Activated CD4-positive, alpha-beta T cell treated with anti-CD3 and anti-CD28 coated beads, Interleukin-10, Interleukin-2, amounts not matched to agents 100 ng/mL and 50 ng/mL, durations not matched to agents 16 hours and 8 hours (primary cell): ENCODE results near the gene HTR1D.
A peak's percentile ranks its signal among the peaks of the same experiment; 100 is the strongest.
"Not testable (repeated sequence)": the region's sequence is repeated elsewhere in the genome, so short reads cannot be mapped to it uniquely, and the experiment has no call there.

Source experiments
- DNase-seq: peaks from one replicate; pipeline ENCODE4 v3.0.0-alpha.2; 2020

Gene HTR1D

DNA sequence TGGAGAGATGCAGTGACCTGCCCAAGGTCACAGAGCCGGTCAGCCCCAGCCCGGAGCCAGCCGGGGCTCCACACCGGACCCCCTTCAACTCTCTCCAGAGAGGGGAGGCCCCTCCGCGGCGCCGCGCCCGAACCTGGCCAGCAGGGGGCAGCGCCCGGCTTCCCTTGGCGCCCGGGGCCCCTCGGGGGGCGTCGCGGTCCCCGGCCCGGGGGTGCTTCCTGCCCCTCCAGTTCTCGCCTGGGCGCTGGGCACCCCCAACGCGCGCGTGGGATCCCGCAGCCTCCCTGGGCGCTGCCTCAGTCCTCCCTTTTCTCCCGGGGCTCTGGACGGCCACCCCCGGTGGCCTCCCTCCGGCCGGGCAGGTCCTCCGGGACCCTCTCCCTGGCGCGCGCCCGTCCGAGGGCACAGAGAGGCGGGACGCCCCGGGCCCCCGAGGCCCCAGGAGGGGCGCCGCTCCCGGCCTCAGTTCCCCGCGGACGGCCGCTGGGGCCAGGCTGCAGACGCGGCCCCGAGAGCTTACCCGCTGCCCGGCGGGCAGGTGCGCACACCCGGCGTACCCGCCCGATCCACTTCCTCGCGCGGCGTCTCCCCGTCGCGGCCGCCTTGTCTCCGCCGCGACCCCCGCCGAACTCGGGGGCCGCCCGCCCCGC is 406 bp downstream of the HTR1D start:
- DNase-seq, result peak; percentile 11

DNA sequence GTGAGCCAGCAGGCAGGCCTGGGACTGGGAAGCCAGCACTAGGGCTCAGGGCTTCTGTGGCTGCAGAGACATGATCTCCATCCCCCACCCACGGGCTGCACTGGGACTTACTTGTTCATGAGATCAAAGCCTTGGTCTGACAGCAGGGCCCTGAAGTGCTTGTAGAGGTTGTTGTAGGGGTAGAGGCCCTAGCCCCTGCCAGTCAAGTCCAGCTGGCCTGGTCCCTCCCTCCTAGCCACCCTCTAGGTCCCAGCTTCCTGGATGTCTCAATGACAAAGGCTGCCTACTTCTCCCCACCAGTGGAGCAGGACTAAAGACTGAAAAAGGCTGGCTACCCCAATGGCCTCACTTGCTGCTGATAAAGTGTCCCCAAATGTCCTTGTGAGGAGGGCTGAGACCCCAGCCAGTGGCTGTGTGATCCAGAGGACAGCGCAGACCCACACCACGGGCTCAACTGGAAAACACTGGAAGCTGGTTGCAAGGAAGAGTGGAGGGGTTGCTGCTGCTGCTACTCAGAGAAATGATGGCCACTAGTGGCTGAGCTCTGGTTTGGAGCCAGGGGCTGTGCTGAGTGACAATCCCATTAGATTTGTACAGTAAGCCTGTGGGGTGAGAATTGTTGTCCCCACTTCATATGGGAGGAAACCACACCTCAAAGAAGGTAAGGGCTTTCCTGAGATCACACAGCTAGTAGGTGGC is 1.4 kb downstream of the HTR1D start:
- DNase-seq, result no peak

DNA sequence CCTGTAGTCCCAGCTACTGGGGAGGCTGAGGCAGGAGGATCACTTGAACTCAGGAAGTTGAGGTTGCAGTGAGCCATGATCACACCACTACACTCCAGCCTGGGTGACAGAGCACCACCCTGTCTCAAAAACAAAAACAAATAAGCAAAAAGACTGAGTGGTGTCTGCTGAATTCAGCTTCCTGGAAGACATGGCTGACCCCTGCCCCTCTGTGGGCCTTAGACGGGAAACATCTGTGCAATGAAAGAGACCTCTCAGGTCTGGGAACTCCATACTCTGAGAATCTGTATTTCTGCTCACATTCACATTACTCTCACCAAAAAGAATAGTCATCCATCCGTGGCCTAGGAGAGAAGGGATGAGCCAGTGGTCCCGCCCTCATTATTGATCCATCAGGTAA is 2.0 kb downstream of the HTR1D start:
- no peak for DNase-seq

DNA sequence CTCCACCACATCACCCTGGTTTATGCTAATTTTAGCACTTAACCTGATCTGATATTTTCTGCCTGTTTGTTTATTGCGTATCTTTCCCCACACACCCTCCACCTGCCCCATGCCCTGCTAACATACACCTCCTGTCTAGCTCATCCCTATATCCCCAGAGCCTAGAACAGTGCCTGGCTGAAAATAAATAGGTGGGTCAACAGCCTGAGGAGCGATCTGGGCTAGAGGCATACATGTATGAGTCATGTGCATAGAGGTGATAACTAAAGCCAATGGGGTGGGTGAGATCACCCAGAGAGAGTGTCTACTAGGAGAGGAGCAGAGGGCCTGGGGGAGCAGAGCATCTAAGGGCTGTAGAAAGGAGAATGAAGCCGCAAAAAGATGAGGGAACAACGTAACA is 2.7 kb downstream of the HTR1D start:
- no peak for DNase-seq

DNA sequence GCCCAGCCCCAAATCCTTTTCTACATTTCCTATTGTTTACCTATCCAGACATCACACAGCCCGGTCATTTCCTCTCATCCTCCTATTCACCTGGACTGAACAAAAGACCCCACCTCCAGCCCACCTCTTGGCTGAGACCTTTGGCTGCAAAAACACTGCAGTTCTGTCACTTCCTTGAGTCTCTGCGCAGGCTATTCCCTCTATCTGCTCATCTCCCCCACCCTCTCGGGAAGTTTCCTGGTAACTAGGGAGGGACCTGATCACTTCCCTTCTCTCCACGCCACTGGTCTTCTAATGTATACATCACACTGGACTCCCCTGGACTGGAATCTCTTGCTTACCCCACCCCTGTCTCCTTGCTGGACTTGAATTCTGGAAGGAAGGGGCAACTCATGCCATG is 5.3 kb downstream of the HTR1D start:
- no peak for DNase-seq

DNA sequence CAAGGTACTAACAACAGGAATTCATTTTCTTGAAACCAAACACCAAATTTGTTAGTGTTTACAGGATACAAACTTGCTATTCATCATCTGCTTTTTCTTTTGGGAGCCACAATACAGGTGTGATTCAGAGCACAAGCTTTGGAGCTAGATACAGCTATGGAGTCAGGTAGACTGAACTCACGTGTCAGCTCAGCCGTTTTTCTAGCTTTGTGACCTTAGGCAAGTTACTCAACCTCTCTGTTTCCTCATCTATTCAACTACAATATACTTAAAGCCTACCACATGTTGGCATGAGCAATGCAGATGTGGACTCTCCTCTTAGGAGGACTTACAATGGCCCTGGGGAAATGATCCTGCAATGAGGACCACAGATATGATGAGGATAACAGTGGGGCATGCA is 6.3 kb downstream of the HTR1D start:
- DNase-seq, result no peak

DNA sequence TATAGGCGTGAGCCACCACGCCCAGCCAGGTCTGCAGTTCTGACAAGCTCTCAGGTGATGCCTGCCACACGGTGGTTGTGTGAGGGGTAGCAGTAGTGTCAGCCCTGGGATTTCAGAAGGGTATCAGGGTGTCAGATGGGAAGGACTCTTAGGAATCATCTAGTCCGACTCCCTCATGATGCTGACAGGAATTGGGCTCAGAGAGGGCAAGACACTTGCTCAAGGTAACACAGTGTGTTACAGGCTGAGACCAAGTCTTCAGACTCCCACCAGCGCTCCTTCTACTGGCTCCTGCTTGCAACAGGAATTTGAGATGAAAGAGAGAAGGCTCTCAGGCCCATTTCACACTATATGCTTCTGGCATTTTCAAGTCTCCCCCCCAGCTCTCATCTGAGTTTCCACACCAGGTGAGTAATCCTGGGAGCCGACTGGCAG is 6.9 kb downstream of the HTR1D start:
- DNase-seq, result no peak

DNA sequence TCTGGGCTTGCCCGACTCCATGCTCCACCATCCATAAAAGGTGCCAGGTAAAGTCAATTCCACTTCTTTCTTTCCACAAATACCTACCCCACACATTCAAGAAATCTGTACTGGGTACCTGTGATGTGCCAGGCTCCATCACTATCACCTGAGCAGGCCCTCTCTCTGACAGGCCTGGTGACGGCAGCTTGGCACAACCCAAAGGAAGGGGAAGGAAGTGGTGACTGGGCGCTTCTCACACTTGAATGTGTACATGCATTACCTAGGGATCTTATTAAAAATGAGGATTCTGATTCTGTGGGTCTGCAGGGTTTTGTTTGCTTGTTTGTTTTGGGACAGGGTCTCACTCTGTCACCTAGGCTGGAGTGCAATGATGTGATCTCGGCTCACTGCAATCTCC is 7.5 kb downstream of the HTR1D start:
- DNase-seq, result no peak

DNA sequence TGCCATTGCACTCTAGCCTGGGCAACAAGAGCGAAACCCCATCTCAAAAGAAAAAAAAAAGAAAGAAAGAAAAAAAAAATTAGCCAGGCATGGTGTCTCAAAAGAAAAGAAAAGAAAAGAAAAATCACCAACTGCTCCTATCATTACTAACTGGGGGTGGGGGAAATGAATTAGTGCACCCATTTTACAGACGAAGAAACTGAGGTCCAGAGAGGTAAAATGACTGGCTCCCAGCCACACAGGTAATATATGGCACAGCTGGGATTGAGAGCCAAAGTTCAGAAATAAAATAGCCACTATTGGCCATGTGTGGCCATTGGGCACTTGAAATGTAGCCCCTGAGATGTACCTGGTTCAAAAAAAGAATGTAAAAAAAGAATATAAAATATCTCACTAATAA is 8.8 kb downstream of the HTR1D start:
- no peak for DNase-seq

DNA sequence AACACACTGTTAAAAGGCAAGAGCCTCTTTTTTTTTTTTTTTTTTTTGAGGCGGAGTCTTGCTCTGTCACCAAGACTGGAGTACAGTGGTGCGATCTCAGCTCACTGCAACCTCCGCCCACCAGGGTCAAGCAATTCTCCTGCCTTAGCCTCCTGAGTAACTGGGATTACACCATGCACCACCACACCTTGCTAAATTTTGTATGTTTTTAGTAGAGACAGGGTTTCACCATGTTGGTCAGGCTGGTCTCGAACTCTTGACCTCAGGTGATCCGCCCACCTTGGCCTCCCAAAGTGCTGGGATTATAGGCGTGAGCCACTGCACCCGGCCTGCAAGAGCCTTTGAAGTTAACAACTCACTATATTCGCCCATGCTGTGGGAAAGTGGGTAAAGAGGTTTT is 9.6 kb downstream of the HTR1D start:
- DNase-seq, result not testable (repeated sequence)

DNA sequence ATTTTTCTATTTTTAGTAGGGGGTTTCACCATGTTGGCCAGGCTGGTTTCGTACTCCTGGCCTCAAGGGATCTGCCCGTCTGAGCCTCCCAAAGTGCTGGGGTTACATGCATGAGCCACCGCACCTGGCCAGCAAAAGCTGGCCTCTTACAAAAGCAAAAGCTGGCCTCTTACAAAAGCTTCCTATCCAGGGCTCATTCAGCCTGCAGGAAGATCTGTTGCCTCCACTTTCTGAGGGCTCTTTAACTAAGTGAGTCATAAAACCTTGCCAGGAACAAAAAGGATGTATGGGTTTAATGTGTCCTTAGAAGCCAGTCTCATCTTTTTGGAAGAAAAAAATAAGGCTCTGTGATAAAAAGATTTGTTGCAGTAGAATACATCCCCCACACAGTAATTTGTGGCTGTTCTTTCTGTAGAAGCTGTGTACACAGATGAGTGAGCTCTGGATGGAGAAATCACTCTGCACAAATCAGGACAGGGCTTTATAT is 15.0 kb downstream of the HTR1D start:
- DNase-seq, result no peak

DNA sequence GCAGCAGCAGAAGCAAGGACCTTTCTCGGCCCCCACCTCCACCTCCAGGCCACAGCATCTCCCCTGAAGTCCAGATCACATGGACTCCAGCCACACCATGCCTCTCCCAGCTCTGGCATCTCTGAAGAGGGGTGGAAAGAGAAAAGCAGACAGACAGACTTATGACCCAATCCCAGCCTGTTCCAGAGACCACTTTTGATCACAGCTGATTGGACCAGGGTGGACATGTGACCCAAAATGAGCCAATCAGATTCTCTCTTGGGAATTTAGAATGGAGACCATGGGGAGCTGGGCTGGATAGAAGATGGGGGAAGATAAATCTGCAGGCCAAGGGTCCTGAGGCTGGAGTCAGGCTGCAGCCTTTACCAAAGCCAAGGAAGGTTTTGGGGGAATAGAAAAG is 16.4 kb downstream of the HTR1D start:
- DNase-seq, result no peak

DNA sequence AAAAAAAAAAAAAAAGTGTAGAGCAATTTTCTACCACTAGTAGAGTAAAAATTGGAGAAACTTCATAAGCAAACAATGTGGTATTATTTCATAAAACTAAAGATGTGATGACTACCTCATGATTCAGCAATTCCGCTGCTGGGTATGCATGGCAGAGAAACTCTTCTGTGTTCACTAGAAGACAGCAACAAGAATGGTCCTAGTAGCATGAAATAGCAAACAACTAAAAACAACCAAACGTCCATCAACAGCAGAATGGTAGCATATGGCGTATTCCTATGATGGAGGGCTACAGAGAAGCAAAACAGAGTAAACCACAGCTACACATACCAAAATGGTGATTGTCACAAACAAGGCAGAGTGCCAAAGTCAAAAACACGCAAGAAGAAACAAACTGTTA is 18.9 kb downstream of the HTR1D start:
- no peak for DNase-seq

DNA sequence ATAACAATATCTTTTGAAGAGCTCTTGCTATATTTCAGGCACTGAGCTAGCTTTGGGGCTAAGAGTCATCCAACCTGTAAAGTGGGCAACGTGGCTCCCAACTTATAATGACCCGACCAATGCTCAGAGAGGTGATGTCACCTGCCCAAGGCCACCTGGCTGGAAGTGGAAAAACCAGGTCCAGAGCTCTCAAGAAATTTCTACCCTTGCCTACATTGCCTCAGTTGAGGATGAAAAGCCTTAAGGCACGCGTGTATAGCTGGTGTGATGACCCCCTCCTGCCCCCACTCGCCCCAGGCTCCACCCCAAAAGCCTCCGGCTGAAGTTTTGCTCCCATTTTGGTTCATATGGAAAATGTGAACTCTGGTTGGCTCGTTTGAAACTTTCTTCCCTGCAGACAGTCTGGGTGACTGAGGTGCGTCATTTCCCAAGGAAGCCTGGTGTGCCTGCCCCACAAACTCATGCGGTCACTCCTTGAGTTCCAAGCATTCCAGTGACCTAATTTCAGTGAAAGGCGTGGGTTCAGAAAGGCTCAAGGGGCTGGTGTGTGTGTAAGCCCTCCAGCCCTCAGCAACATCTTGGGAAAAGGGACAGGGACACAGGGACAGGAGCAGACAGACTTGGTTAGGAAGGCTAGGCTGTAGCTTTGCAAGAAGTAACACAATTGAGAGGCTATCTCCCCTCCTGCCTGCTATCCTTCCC is 20.5 kb downstream of the HTR1D start:
- no peak for DNase-seq

DNA sequence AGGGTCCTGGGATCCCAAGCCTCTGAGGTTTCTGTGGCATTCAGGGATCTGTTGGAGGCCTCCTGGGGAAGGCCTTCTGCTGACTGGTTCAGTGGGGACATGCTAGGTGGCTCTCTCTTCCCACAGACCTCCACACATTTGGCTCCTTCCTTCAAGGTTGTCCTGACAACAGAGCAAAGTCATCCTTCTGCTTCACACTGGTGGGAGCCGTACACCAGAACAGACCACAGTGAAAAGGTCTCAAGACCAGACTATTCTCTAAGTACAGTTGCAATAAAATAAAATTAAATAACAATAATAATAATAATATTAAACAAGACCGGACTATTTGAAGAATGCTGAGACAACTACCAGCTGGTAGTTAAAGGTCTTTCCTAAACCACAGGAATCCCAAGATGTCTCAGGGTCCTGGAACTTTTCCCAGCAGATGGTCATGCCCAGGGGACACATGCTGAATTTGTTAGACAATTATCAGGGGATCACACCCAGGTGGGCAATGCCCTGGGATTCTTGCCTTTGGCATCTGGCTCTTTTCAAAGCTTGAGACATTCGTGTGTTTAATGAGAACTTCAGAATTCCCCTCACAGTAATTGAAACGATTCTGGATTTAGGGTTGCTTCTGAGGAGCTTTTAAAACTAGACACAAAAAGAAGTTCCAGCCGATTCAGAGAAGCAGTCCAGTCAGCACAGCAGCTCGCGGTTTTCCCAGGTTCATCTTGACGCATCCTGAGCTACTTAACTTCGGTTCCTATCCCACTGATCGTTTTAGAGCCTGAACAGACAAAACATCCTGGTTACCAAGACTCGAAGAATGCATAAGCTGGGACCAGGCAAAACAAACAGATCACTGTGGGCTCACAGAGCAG is 22.9 kb downstream of the HTR1D start:
- DNase-seq, result no peak

DNA sequence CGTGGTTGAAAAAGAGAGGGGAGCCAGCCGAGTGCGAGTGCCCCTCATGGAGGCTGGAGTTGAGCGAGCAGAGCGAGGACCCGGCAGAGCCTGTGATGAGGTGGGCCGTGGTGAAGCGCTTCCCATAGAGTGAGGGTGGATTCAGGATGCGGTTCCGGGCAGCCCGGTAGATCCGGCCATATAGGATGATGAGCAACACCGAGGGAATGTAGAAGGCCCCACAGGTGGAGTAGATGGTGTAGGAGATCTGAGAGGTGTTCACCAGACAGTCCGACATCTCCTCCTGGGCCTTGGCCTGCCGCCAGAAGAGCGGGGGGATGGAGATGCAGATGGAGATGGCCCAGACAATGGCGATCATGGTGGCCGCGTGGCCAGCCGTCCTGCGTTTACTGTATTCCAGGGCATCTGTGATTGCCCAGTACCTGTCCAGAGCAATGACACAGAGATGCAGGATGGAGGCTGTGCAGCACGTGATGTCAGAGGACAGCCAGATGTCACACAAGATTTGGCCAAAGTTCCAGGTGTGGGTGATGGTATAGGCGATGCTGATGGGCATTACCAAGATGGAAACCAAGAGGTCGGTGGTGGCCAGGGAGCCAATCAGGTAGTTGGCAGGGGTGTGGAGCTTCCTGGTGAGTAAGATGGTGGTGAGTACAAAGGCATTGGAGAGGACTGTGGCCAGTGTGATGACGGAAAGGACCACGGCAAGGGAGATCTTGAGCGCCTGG is 23.7 kb downstream of the HTR1D start:
- no peak for DNase-seq

DNA sequence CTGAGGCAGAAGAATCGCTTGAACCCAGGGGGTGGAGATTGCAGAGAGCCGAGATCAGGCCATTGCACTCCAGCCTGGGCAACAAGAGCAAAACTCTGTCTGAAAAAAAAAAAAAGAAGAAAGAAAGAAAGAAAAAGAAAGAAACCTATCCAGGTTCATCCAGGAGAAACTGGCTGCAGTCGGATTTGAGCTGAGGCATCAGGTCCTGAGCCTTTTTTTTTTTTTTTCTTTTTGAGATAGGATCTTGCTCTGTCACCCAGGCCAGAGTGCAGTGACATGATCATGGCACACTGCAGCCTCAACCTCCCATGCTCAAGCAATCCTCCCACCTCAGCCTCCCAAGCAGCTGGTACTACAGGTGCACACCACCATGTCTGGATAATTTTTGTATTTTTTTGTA is 26.1 kb downstream of the HTR1D start:
- no peak for DNase-seq

DNA sequence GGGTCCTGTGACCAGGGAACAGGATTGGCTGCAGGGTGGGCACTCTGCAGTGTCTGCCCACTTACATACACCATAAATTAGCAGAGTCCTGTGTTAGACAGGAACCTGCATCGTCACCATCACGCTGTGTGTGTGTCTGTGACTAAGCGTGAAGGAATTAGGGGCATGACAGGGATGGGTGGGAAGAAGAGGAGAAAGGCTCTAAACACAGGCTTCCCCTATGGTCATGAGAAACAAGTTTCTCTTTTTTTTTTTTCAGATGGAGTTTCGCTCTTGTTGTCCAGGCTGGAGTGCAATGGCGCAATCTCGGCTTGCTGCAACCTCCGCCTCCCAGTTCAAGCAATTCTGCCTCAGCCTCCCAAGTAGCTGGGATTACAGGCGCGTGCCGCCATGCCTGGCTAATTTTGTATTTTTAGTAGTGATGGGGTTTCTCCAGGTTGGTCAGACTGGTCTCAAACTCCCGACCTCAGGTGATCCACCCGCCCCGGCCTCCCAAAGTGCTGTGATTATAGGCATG is 28.3 kb downstream of the HTR1D start:
- not testable (repeated sequence) for DNase-seq

DNA sequence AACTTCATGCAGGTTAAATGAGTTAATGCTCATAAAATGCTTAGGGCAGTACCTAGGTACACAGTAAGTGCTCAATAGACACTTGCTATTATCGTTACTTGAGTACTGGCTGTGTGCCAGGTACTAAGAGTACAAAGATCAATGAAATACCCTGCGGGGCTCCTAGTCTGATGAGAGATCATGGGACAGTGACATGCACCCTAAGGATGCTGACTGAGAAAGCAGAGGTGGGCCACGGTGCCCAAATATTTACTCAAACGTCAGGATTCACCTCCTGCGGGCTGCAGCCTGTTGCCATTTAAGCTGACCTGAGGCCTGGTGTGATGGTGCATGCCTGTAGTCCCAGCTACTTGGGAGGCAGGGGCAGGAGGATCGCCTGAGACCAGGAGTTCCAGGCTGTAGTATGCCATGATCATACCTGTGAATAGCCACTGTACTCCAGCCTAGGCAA is 28.8 kb downstream of the HTR1D start:
- DNase-seq, result no peak

DNA sequence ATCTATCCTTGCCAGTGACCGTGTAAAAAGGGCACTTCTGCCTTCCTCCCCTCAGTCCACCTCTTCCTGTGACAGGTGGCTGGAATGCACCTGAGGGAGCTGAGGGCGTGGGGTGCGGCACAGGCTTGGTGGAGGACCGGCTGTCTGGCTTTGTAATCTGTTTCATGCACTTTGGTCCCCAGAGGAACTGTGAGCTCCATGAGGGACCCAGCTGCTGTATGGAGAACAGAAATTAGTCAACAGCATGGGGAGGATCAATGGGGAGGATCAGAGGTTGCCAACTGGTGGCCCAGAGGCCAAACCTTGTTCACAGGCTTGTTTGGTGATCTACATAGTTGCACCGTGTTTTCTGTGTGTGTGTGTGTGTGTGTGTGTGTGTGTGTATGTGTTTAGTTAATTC is 29.7 kb downstream of the HTR1D start:
- no peak for DNase-seq

DNA sequence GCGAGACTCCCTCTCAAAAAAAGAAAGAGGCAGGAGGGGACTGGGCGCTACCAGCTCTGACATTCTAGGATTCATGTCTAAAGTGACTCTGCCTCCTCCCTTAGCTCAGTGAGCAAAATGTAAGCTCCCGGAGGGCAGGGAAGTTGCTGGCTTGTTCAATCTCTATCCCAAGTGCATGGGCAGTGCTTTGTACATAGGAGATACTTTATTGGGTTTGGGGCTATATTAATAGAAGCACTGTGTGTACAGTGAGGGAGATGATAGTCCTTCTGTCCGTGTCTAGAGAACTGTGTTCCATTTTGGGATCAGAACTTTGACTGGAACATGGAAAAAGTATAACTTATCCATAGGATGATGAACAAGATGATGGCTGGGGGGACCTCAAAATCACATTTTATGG is 31.9 kb downstream of the HTR1D start:
- no peak for DNase-seq
